ENCODE measurements around the gene PHLPP1. TPM values are rescaled to one million over a fixed set of nuclear protein-coding genes. Genes with fewer than 3 reads are reported as not detected.
A peak's percentile ranks its signal among the peaks of the same experiment; 100 is the strongest.
"Not testable (repeated sequence)": the region's sequence is repeated elsewhere in the genome, so short reads cannot be mapped to it uniquely, and the experiment has no call there.

Gene PHLPP1
- 8.8 and 10.1 TPM in 2 replicates for total RNA-seq (2014; rRNA removed; shearing (Covaris generic))

DNA sequence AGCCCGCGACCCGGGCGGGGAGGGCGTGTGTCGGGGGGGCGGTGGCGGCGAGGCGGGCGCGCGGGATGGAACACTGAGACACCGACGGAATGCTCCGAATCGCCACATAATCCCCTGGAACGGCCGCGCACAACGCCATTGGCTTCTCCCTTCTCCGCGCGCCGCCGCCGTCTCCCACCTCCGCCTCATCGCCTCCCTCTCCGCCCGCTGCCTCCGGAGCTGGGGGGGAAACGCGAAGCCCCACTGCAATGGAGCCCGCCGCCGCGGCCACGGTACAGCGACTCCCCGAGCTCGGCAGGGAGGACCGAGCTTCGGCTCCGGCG is at the start of gene PHLPP1:
Gene PHLPP1 (plus strand): TSS at position 106 of the 323 bp plus-strand sequence. CDS start 143 bp downstream, at position 249.
- Histone ChIP-seq H3K27ac (peak within 1 kb of the TSS; percentile 69), H3K9me3 (replicated peaks) (no peaks in the 10 kb centered on the region), H3K27me3 (replicated peaks) (no peaks in the 10 kb centered on the region), H3K4me1 (replicated peaks) (peaks cover 30% of the 10 kb centered on the region), H3K4me3 (peak within 1 kb of the TSS; percentile 69), H3K36me3 (peaks cover 7% of the 10 kb centered on the region)
- no peak for DNase-seq (ENCODE audit: low read depth in 1 of 2, low spot score in 2 of 2)

DNA sequence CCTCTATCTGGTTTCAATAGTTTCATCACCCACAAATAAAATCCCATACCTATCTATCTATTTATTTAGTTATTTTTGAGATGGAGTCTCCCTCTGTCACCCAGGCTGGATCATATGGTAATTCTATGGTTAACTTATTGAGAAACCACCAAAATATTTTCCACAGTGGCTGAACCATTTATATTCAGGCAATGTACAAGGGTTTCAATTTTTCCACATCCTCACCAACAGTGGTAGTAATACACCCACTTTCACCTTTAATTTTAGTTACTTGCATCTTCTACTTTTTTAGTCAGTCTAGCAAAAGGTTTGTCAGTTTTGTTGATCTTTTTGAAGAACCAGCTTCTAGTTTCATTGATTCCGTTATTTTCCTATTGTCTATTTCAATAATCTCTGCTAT is 46.1 kb upstream of the PHLPP1 start:
- peaks cover 4% of the 10 kb centered on the region; the same call in 1 of the 2 replicates for H3K27me3 ChIP-seq (replicated peaks)

DNA sequence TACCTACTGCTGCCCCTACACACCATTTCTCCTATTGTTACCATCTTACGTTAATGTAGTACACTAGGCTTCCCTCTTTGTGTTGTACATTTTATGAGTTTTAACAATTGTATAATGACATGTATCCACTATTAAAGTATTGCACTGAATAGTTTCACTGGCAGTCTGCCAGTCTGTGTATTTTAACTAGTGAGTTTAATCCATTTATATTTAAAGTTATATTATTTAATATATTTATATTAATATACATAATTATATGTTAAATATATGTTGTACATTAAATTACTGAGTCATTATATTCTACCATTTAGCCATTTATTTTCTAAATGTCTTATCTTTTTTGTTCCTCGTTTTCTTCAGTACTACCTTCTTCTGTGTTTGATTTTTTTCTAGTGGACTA is 44.8 kb upstream of the PHLPP1 start:
- H3K9me3 ChIP-seq (replicated peaks): no peaks in the 10 kb centered on the region
- no peak overlapping the region for H3K27ac ChIP-seq
- peaks cover 4% of the 10 kb centered on the region; the same call in 1 of the 2 replicates for H3K27me3 ChIP-seq (replicated peaks)
- peaks cover 7% of the 10 kb centered on the region for H3K4me1 ChIP-seq (replicated peaks)
- DNase-seq (ENCODE audit: low read depth in 1 of 2, low spot score in 2 of 2): no peak
- H3K4me3 ChIP-seq: no peak overlapping the region
- no peaks in the 10 kb centered on the region for H3K36me3 ChIP-seq

More for the DNA sequence above, 46.1 kb upstream of the PHLPP1 start:
- no peak overlapping the region for H3K27ac ChIP-seq
- no peaks in the 10 kb centered on the region for H3K9me3 ChIP-seq (replicated peaks)
- no peaks in the 10 kb centered on the region for H3K36me3 ChIP-seq
- H3K4me3 ChIP-seq: no peak overlapping the region
- no peak for DNase-seq (ENCODE audit: low read depth in 1 of 2, low spot score in 2 of 2)
- H3K4me1 ChIP-seq (replicated peaks): peaks cover 9% of the 10 kb centered on the region

DNA sequence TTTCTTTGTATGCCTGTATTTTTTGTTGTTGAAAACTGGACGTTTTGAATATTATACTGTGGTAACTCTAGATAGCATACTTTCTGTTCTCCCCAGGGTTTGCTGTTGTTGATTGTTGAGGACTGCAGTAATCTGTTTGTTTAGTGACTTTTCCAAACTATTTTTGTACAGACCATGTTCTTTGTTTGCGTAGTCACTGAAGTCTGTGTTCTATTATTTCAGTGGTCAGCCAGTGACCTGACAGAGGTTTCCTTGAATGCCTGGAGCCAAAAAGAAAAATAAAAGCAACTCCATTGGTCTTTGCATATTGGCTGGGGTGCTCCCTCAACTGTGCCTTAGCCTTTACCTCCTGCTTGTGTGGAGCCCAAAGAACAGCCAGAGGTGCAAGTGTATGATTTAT is 42.7 kb upstream of the PHLPP1 start:
- Histone ChIP-seq H3K4me3 (no peak overlapping the region), H3K27me3 (replicated peaks) (0 out of 2 replicates have a peak, but pooled peaks cover 2% of the 10 kb centered on the region), H3K27ac (no peak overlapping the region), H3K9me3 (replicated peaks) (no peaks in the 10 kb centered on the region), H3K4me1 (replicated peaks) (peaks cover 7% of the 10 kb centered on the region), H3K36me3 (no peaks in the 10 kb centered on the region)
- peak in 1 of 2 experiments; percentile 6 for DNase-seq (ENCODE audit: low read depth in 1 of 2, low spot score in 2 of 2)

DNA sequence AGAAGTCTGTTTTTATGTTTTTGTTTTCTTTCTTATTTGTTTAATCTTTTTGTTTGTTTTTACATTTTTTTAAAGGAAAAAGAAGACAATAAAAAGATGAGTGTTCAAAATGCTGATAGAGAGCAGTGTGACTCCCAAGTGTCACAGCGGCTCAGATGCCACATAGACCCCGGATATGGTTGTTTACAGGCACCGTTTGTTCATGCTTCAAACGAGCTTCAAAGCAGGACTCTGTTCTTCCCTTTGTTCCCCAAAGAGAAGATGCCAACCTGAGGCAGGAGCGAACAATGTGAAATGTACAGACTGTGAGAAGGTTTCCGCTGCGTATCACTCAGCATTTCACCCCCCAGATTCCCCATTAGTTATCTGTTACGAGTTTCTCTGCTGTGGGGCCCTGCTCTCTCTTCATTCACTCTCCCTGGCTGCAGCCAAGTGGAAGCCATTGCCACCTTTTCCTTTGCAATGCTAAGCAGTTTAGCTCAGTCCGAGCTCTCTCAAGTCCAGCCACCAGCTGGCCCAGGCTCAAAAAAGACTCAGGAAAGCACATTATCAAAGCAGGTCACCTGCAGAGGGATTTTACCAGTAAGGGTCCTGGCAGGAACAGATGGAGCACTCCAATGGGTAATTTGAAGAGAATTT is 36.4 kb upstream of the PHLPP1 start:
- Histone ChIP-seq H3K4me1 (replicated peaks) (no peaks in the 10 kb centered on the region), H3K27me3 (replicated peaks) (peaks cover 9% of the 10 kb centered on the region; the same call in 1 of the 2 replicates), H3K27ac (no peak overlapping the region), H3K36me3 (no peaks in the 10 kb centered on the region), H3K9me3 (replicated peaks) (no peaks in the 10 kb centered on the region), H3K4me3 (no peak overlapping the region)
- no peak for DNase-seq (ENCODE audit: low read depth in 1 of 2, low spot score in 2 of 2)

DNA sequence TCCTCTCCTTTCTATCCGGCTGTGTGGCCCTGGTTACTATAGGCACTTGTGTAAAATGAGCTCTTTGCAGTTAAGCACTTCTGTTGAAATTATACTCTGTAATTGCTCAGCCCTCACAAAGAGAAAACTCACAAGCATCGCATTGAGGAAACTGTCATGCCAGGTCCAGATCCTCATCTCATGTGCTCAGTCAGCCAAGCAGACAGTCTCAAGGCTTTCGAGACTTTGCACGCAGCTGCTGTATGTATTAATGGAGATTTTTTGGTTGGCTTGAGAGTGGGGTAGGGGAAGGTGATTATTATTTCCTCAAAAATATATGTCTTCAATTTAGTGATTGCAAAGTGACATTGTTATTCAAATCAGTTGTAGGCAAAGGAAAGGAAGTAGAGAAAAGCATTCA is 33.0 kb upstream of the PHLPP1 start:
- no peaks in the 10 kb centered on the region for H3K9me3 ChIP-seq (replicated peaks)
- no peak overlapping the region for H3K4me3 ChIP-seq
- no peaks in the 10 kb centered on the region for H3K4me1 ChIP-seq (replicated peaks)
- no peaks in the 10 kb centered on the region for H3K36me3 ChIP-seq
- peaks cover 9% of the 10 kb centered on the region; the same call in 1 of the 2 replicates for H3K27me3 ChIP-seq (replicated peaks)
- no peak for DNase-seq (ENCODE audit: low read depth in 1 of 2, low spot score in 2 of 2)
- H3K27ac ChIP-seq: no peak overlapping the region

DNA sequence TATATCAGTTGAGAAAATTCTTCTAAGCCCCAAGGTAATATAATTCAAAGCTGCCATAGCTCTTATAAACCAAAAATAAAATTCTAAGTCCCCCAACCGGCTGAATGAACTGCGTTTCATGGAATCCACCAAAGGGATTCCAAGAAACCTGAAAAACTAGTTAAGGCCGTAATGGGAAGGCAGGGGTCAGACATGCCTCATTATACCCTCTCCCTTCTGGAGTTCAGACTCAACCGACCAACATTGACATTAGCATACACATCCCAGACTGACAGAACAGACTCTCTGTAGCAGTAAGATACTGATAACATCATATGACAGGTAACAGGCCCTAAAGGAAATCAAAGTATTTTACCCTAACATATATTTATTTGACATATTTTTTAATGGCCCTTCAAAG is 31.4 kb upstream of the PHLPP1 start:
- H3K27ac ChIP-seq: no peak overlapping the region
- DNase-seq (ENCODE audit: low read depth in 1 of 2, low spot score in 2 of 2): no peak
- H3K4me3 ChIP-seq: no peak overlapping the region
- no peaks in the 10 kb centered on the region; the same call in 1 of the 2 replicates for H3K9me3 ChIP-seq (replicated peaks)
- no peaks in the 10 kb centered on the region for H3K4me1 ChIP-seq (replicated peaks)
- H3K36me3 ChIP-seq: no peaks in the 10 kb centered on the region
- peaks cover 4% of the 10 kb centered on the region; the same call in 1 of the 2 replicates for H3K27me3 ChIP-seq (replicated peaks)

DNA sequence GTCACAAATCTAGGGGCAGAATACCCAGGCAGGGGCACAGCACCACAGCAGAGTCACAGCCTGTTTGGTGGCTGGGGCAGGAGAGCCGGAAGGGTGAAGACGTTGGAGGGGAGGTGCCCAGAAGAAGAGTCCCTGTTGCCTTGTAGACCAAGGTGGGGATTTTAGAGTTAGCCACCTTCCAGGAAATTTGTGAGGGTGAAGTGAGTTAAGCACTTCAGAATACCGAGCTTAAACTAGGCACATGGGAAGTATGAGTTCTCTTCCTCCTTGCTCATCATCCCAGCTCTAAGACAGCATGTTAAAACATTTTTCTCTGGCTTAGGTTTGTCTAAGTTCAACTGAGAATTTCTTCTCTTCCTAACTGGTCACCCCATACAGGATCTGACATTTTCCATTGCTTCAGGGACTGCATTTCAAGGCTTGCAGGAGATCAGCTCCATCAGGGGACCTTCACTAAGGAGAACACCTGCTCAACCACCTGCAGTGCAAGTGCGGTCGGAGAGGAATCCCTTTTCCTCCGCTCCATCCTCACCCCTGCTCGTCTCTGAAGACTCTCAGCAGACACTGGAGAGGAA is 26.5 kb upstream of the PHLPP1 start:
- no peak overlapping the region for H3K27ac ChIP-seq
- H3K4me1 ChIP-seq (replicated peaks): no peaks in the 10 kb centered on the region
- H3K4me3 ChIP-seq: no peak overlapping the region
- no peaks in the 10 kb centered on the region for H3K36me3 ChIP-seq
- H3K9me3 ChIP-seq (replicated peaks): no peaks in the 10 kb centered on the region; the same call in 1 of the 2 replicates
- no peak for DNase-seq (ENCODE audit: low read depth in 1 of 2, low spot score in 2 of 2)
- H3K27me3 ChIP-seq (replicated peaks): peaks cover 11% of the 10 kb centered on the region

DNA sequence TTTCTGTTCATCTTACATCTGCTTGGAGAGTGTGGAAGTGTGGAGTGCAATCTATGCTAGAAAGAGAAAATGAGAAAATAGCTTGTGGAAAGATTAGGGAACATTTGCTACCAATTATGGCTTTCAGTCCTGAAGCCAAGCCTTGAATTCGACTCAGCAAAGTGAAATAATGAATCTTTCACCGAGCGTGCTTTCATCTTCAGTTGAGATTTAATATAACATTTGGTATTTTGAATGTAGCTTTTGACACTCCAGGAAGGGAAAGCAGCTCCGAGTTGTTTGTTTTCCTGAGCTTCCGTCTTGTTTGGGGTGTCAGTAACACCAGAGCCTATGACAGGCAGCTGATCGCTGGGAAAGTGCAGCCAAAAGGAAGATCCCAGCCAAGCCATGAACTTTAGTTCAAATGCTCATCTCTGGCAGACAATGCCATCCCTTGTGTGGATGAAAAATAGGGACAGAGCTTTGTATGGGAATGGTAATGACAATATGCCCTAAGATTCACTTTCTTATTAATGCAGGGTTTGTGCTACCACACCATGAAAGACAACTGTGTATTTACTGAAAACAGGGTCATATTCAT is 25.0 kb upstream of the PHLPP1 start:
- Histone ChIP-seq H3K4me3 (no peak overlapping the region), H3K27ac (no peak overlapping the region)
- no peak for DNase-seq (ENCODE audit: low read depth in 1 of 2, low spot score in 2 of 2)

DNA sequence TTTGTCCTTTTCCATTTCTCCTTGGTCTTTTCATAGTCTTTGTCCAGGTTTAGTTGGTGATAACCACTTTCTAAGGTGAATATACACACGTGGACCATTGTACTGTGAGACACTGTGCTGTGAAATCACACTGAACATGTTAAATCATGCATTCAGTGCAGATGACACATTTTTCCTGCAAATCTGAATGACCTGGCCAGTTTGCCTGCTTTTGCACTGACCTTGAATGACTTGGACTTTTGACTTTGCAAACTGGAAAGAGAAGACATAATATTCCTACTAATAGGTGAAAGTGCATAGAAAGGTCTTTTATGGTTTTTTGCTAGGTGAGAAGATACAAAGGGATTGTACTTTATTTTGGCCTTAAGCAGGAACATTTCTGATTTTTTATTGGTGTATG is 21.7 kb upstream of the PHLPP1 start:
- no peaks in the 10 kb centered on the region for H3K4me1 ChIP-seq (replicated peaks)
- H3K36me3 ChIP-seq: no peaks in the 10 kb centered on the region
- peaks cover 13% of the 10 kb centered on the region for H3K27me3 ChIP-seq (replicated peaks)
- DNase-seq (ENCODE audit: low read depth in 1 of 2, low spot score in 2 of 2): no peak
- no peak overlapping the region for H3K4me3 ChIP-seq
- H3K9me3 ChIP-seq (replicated peaks): no peaks in the 10 kb centered on the region
- no peak overlapping the region for H3K27ac ChIP-seq

More for the DNA sequence above, 25.0 kb upstream of the PHLPP1 start:
- Histone ChIP-seq H3K27me3 (replicated peaks) (peaks cover 13% of the 10 kb centered on the region), H3K9me3 (replicated peaks) (no peaks in the 10 kb centered on the region; the same call in 1 of the 2 replicates), H3K36me3 (no peaks in the 10 kb centered on the region), H3K4me1 (replicated peaks) (no peaks in the 10 kb centered on the region)

DNA sequence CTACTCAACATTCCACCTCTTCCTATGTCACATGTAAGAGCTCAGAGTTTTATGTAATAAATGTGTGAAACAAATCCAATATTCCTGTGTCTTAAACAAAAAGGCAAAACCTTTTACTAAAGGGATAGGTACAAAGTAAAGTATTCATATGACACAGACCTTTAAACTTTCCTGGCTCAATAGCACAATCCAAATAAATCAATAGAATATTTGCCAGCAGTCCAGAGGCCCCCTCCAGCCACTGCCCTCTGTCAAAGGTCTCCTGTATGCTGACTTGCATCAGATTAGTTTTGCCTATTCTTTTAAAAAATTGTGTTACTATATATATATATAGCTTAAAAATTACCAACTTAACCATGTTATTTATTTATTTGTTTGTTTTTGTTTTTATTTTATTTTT is 17.7 kb upstream of the PHLPP1 start:
- Histone ChIP-seq H3K4me3 (no peak overlapping the region), H3K27ac (no peak overlapping the region)

DNA sequence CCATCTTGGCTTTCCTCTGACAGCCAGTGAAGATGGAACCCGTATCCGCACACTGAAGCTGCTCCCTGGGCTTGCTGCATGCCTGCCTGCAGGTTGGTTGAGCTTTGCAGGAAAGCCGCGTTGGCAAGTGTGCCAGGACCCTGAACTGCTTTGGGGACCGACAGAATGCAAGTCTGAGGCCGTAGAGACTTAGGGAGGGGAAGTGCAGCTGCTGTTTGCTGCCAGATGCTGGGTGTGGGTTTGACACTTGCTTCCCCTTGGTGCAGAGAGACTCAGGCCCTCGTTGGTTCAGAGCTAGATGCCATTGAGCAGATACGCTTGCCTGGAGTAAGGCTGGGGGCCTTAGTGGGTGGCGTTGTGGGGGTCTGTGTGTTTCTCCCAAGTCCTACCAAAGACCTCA is 13.1 kb upstream of the PHLPP1 start:
- DNase-seq (ENCODE audit: low read depth in 1 of 2, low spot score in 2 of 2): no peak
- Histone ChIP-seq H3K4me3 (no peak overlapping the region), H3K4me1 (replicated peaks) (no peaks in the 10 kb centered on the region), H3K36me3 (no peaks in the 10 kb centered on the region), H3K27me3 (replicated peaks) (peaks cover 9% of the 10 kb centered on the region; the same call in 1 of the 2 replicates), H3K27ac (no peak overlapping the region), H3K9me3 (replicated peaks) (no peaks in the 10 kb centered on the region; the same call in 1 of the 2 replicates)

More for the DNA sequence above, 17.7 kb upstream of the PHLPP1 start:
- peaks cover 12% of the 10 kb centered on the region for H3K27me3 ChIP-seq (replicated peaks)
- no peaks in the 10 kb centered on the region; the same call in 1 of the 2 replicates for H3K9me3 ChIP-seq (replicated peaks)
- no peaks in the 10 kb centered on the region for H3K4me1 ChIP-seq (replicated peaks)
- DNase-seq (ENCODE audit: low read depth in 1 of 2, low spot score in 2 of 2): no peak
- H3K36me3 ChIP-seq: no peaks in the 10 kb centered on the region

DNA sequence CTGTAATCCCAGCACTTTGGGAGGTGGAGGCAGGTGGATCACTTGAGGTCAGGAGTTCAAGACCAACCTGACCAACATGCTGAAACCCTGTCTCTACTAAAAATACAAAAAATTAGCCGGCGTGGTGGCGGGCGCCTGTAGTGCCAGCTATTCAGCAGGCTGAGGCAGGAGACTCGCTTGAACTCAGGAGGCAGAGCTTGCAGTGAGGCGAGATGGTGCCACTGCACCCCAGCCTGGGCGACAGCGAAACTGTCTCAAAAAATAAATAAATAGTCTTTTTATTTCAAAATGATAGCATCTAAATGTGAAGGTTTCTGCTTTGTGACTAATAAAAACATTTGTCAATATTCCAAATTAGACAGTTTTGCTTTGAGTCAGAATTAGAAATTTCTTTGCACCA is 8.5 kb upstream of the PHLPP1 start:
- H3K27me3 ChIP-seq (replicated peaks); H3K9me3 ChIP-seq (replicated peaks); H3K27ac ChIP-seq; DNase-seq (ENCODE audit: low read depth in 1 of 2, low spot score in 2 of 2); H3K4me1 ChIP-seq (replicated peaks); H3K36me3 ChIP-seq; H3K4me3 ChIP-seq: not testable (repeated sequence)

DNA sequence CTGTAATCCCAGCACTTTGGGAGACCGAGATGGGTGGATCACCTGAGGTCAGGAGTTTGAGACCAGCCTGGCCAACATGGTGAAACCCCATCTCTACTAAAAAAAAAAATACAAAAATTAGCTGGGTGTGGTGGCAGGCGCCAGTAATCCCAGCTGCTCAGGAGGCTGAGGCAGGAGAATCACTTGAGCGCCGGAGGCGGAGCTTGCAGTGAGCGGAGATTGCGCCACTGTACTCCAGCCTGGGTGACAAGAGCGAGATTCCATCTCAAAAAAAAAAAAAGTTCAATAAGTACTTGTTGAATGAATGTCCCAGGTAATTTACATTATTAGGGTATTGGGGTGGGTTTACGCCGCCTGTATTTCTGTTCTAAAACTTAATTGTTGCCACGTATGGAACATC is 5.4 kb upstream of the PHLPP1 start:
- H3K4me3 ChIP-seq; H3K27me3 ChIP-seq (replicated peaks); H3K9me3 ChIP-seq (replicated peaks); H3K4me1 ChIP-seq (replicated peaks); H3K27ac ChIP-seq; H3K36me3 ChIP-seq; DNase-seq (ENCODE audit: low read depth in 1 of 2, low spot score in 2 of 2): not testable (repeated sequence)

Measured in SJSA1 (cell line).